ENCODE data around the gene GASK1A. TPM values are rescaled to one million over a fixed set of nuclear protein-coding genes. Genes with fewer than 3 reads are reported as not detected.

The GASK1A gene
- total and polyA plus RNA-seq, 2 of the 4 experiments (the other 2 are of a cell fraction), result 0.18 to 0.19 TPM

- Histone ChIP-seq H3K79me1 (ENCODE audit: low read depth in 1 of 2, low read length in 2 of 2) (no peaks in the 10 kb centered on the region), H3K4me2 (ENCODE audit: low read depth, low read length) (no peak overlapping the region), H4K5ac (ENCODE audit: low read depth, low read length) (no peak overlapping the region), H2AFZ (replicated peaks; ENCODE audit: low read length, poor library complexity) (no peak overlapping the region), H3K9ac (ENCODE audit: low read depth, low read length) (no peak overlapping the region), H4K91ac (ENCODE audit: insufficient read depth, low read depth, low read length) (no peak overlapping the region), H2BK120ac (ENCODE audit: low read depth, low read length) (no peak overlapping the region), H3K9me1 (ENCODE audit: insufficient read depth, low read length) (no peaks in the 10 kb centered on the region), H3K27me3 (ENCODE audit: control insufficient read depth, insufficient read depth, low read length) (peaks cover 3% of the 10 kb centered on the region; the same call in 1 of the 2 replicates), H2BK15ac (ENCODE audit: low read depth, low read length) (no peak overlapping the region), H3K36me3 (ENCODE audit: control insufficient read depth, insufficient read depth, low read length) (no peaks in the 10 kb centered on the region), H4K20me1 (ENCODE audit: insufficient read depth, low read length) (no peaks in the 10 kb centered on the region), H3K14ac (replicated peaks; ENCODE audit: low read depth, low read length) (no peak overlapping the region), H3K23ac (ENCODE audit: low read depth, low read length) (no peak overlapping the region), H3K4ac (ENCODE audit: low read depth, low read length) (no peak overlapping the region), H2AK9ac (replicated peaks; ENCODE audit: low read depth, low read length, poor library complexity) (no peak overlapping the region), H3K27ac (ENCODE audit: insufficient read depth, low read length) (no peak overlapping the region), H3K56ac (ENCODE audit: extremely low read depth, insufficient read depth, low read length) (no peak overlapping the region), H2AK5ac (ENCODE audit: low read depth, low read length) (no peak overlapping the region), H3K4me1 (ENCODE audit: control insufficient read depth, insufficient read depth, low read length) (no peaks in the 10 kb centered on the region), H3K9me3 (ENCODE audit: control insufficient read depth, insufficient read depth, low read length) (peaks cover 5% of the 10 kb centered on the region; the same call in 1 of the 2 replicates), H3K4me3 (ENCODE audit: insufficient read depth, low read depth, low read length) (no peak overlapping the region), H2BK5ac (ENCODE audit: low read depth, low read length, poor library complexity, severe bottlenecking) (no peak overlapping the region), H4K8ac (ENCODE audit: low read depth in 2 of 2, low read length in 2 of 2) (no peak overlapping the region), H3K18ac (ENCODE audit: low read depth, low read length) (no peak overlapping the region), H2BK20ac (ENCODE audit: low read depth, low read length) (no peak overlapping the region)
- dilution Hi-C loops (cut with HindIII; ENCODE audit: low sequenced_read_pairs, unreplicated experiment), result no loop called here
- intact Hi-C loops (cut with micrococcal nuclease), result no loop called here
- ChIA-PET POLR2A (ENCODE audit: unreplicated experiment) (no interaction called here), CTCF (no interaction called here)
- TF ChIP-seq RAD21 (IDR thresholded peaks at IDR 0.05; ENCODE audit: low read length) (no peak), ELK1 (IDR thresholded peaks at IDR 0.05; ENCODE audit: borderline replicate concordance, low read depth, low read length) (no peak), RCOR1 (IDR thresholded peaks at IDR 0.05; ENCODE audit: insufficient replicate concordance, low read length) (no peak), MXI1 (IDR thresholded peaks at IDR 0.05; ENCODE audit: borderline replicate concordance, low read depth, low read length) (no peak), CTCF (conservative IDR thresholded peaks at IDR 0.05; ENCODE audit: low read depth, low read length) (no peak), NFE2L2 (IDR thresholded peaks at IDR 0.05; ENCODE audit: low read depth, low read length) (no peak), FOS (IDR thresholded peaks at IDR 0.05; ENCODE audit: low read depth, low read length) (no peak), USF2 (IDR thresholded peaks at IDR 0.05; ENCODE audit: low read depth, low read length) (no peak), RFX5 (IDR thresholded peaks at IDR 0.05; ENCODE audit: low read depth, low read length) (no peak), CEBPB (IDR thresholded peaks at IDR 0.05; ENCODE audit: low read depth, low read length) (no peak), SMC3 (IDR thresholded peaks at IDR 0.05; ENCODE audit: low read depth, low read length) (no peak), POLR2A (IDR thresholded peaks at IDR 0.05; ENCODE audit: low read depth, low read length) (no peak), MAZ (IDR thresholded peaks at IDR 0.05; ENCODE audit: borderline replicate concordance, low read depth, low read length) (no peak), BHLHE40 (IDR thresholded peaks at IDR 0.05; ENCODE audit: low read depth, low read length) (no peak), MAFK (IDR thresholded peaks at IDR 0.05; ENCODE audit: low read depth, low read length) (no peak)
- ATAC-seq (ENCODE audit: low read depth) (no peak), DNase-seq (no peak)
- BruUV-seq (replicated peaks), result no TSS peak
- in situ Hi-C loops (cut with MboI; ENCODE audit: low sequenced_read_pairs), result no loop called here
Observed at GRCh38 chr3:43010638-43011037, 31.5 kb downstream of the GASK1A start.

Data from IMR-90 (cell line).